Right lobe of liver (tissue), 4 donors: Measurements from ENCODE around the gene RORC.

Experiments used
- CTCF ChIP-seq, 4 donors: fragments of 200-600 bp in 3 of 4; fragments of 450-650 bp in 1 of 4; IDR thresholded peaks; one replicate each; pipeline versions ENCODE4 v1.5.1 to v1.8.0; 2016 to 2022; ENCODE audit warnings: antibody characterized with exemption in 4 of 4, mild to moderate bottlenecking in 2 of 4
- POLR2A ChIP-seq: fragments of 450-650 bp; IDR thresholded peaks from one replicate; pipeline ENCODE4 v1.6.1; 2017; ENCODE audit warnings: antibody characterized with exemption, mild to moderate bottlenecking
- donor health status: DM: no; HTN: no; CAD: no.
- donor health status: DM: no; HTN: no; CAD: no.
- donor health status: DM: no; HTN: yes; CAD: no.

GRCh38 chr1:151801846-151802245 is 29.8 kb downstream of the RORC start:
- no peak for TF ChIP-seq CTCF (IDR thresholded peaks at IDR 0.05)
- no peak for TF ChIP-seq POLR2A
